Stimulated activated memory B cell treated with anti-CD40 and anti-IgM and Interleukin-4, amounts not matched to agents 10 μg/mL and 1 μg/mL and 100 μg/mL, for 72 hours (primary cell): ENCODE measurements around the gene PLOD1.
A peak's percentile ranks its signal among the peaks of the same experiment; 100 is the strongest.

Experiments used
- ATAC-seq: fragments of 150-1000 bp; cut with Tn5 transposase; 2 replicates; pipeline ENCODE4 v1.10.0; 2021
- H3K27ac Mint-ChIP-seq: one replicate; pipeline ENCODE4 v1.8.0; 2022; ENCODE audit warnings: mild to moderate bottlenecking, mixed read lengths
- H3K27me3 Mint-ChIP-seq: one replicate; pipeline ENCODE4 v1.8.0; 2022; ENCODE audit warnings: mixed read lengths
- H3K36me3 Mint-ChIP-seq: one replicate; pipeline ENCODE4 v1.8.0; 2022; ENCODE audit warnings: mixed read lengths
- H3K4me1 Mint-ChIP-seq: one replicate; pipeline ENCODE4 v1.8.0; 2022; ENCODE audit warnings: mixed read lengths
- H3K4me3 Mint-ChIP-seq: one replicate; pipeline ENCODE4 v1.8.0; 2022; ENCODE audit warnings: mild to moderate bottlenecking, moderate library complexity, mixed read lengths
- H3K9me3 Mint-ChIP-seq: one replicate; pipeline ENCODE4 v1.8.0; 2022; ENCODE audit warnings: mixed read lengths

PLOD1 gene

DNA sequence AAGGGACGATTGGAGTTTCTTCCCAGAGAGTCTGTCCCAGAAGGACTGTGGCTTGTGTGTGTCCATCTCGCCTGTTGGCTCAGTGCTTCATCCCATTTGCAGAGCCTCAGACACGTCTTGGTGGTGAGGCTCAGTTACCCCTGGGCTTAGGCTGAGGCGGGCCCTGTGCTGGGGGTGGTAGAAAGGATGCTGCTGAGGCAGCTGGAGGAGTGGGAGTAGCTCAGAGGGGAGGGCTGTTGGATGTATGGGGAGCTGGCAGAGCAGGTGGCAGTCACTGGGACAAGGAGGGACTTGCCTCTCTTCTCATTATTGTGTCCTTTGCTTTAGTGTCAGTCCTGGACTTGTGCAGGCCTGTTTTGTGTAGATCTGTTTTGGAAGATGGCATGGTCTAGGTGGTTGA, 77.5 kb downstream of the PLOD1 start:
- H3K36me3 Mint-ChIP-seq: peaks cover 55% of the 10 kb centered on the region

DNA sequence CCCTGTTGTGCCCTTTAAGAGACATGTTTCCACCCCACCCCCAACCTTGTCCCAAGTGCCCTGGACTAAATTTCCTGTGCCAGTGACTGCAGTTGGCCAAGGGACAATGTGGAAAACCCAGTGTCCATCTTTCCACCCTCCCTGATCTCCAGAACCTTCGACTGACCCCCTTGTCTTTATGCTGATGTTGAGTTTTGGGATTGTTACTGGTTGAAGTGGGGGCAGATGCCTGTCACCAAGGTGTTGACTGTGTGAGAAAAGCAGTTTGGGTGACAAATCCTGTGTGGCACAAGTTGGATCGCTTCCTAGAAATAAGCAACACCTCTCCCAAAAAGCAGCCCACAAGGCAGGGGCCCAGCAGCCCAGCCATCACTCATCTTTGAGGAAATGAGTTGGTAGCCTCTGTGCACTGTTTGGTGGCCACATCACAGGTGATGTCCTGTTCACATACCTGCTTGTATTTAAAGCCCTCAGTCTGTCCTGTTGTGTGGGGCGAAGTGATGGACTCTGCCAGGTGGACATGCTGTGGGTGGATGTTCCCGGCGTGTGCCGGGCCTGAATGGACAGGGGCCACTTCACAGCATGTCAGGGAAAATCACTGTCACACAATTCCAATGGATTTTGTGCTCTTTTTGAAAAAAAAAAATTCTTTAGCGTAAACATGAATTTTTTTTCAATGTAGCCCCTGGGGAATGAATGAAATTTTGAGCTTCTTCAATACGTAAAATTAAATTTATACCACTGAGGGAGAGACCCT, 78.2 kb downstream of the PLOD1 start:
- ATAC-seq: no peak
- H3K4me1 Mint-ChIP-seq: peaks cover 8% of the 10 kb centered on the region
- H3K27me3 Mint-ChIP-seq: no peaks in the 10 kb centered on the region
- no peaks in the 10 kb centered on the region for H3K9me3 Mint-ChIP-seq
- H3K36me3 Mint-ChIP-seq: peaks cover 48% of the 10 kb centered on the region
- H3K27ac Mint-ChIP-seq: peak overlapping the region; percentile 63
- H3K4me3 Mint-ChIP-seq: no peak overlapping the region

More for the DNA sequence above, 77.5 kb downstream of the PLOD1 start:
- Mint-ChIP-seq H3K4me3 (no peak overlapping the region), H3K27ac (peak overlapping the region; percentile 63), H3K27me3 (no peaks in the 10 kb centered on the region), H3K4me1 (peaks cover 8% of the 10 kb centered on the region), H3K9me3 (no peaks in the 10 kb centered on the region)
- no peak for ATAC-seq

DNA sequence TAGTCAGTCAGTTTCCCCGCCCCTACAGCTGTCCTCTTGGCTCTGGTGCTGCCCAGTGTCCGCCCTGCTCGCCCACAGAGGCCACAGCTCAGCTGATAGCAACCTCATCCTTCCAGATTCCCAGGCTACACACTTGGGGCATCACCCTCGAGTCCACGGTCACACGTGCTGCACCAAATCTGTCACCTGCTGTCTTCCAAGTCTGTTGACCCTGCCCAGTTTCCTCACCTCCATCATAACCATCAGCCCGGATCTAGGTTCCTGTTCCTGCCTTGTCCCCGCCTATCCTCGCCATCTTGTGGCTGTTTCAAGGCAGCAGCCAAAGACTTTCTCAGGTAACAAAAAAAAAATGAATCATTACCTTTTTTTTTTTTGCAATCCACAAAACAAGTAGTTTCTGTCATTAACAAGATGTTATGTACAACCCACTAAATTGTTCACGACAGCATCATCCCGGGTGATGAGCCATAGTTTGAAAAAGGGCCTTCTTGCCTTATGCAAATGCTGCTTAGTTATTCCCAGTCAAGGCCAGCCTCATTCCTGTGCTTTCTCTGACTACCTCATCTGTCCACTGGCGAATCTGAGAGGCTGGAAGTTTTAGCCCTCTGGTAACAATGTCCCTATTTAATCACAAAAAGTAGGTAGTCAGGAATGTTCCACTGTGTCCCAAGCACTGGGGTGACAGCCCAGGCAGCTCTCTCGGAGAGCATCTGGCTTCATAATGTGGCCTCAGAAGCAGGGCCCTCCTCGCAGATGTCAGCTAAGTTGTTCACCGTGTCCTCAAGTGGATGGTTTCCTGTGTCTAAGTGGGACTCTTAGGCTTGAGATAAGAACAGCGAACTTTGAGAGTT, 79.8 kb downstream of the PLOD1 start:
- H3K36me3 Mint-ChIP-seq: peaks cover 35% of the 10 kb centered on the region
- no peaks in the 10 kb centered on the region for H3K27me3 Mint-ChIP-seq
- H3K27ac Mint-ChIP-seq: peak overlapping the region; percentile 71
- no peak for ATAC-seq
- H3K4me1 Mint-ChIP-seq: peaks cover 8% of the 10 kb centered on the region
- no peak overlapping the region for H3K4me3 Mint-ChIP-seq
- no peaks in the 10 kb centered on the region for H3K9me3 Mint-ChIP-seq

DNA sequence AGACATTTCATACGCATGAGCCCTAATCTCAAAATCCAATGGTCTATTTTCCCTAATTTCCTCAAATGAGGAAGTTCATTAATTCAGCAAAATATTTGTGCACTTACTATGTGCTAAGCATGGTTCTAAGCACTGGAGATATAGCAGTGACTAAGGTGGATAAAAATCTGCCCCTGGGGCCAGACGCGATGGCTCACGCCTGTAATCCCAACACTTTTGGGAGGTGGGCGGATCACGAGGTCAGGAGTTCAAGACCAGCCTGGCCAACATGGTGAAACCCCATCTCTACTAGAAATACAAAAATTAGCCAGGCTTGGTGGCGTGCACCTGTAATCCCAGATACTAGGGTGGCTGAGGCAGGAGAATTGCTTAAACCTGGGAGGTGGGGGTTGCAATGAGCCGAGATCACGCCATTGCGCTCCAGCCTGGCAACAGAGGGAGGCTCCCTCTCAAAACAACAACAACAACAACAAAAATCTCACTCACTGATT, 80.5 kb downstream of the PLOD1 start:
- Mint-ChIP-seq H3K36me3 (peaks cover 29% of the 10 kb centered on the region), H3K27ac (peak overlapping the region; percentile 71), H3K9me3 (no peaks in the 10 kb centered on the region), H3K4me3 (no peak overlapping the region), H3K4me1 (peaks cover 11% of the 10 kb centered on the region), H3K27me3 (no peaks in the 10 kb centered on the region)
- ATAC-seq: no peak

DNA sequence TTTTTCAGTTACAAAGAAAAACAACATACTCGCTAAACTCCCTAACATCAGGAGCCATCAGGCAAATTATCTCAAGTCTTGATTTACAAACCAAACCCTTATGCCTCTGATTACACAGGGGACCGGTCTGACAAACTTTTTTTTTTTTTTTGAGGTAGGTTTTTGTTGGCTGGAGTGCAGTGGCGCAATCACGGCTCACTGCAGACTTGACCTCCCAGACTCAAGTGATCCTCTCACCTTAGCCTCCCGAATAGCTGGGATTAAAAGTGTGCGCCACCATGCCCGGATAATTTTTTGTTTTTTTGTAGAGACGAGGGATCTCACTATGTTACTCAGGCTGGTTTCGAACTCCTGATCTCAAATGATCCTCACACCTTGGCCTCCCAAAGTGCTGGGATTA, 81.0 kb downstream of the PLOD1 start:
- no peak overlapping the region for H3K4me3 Mint-ChIP-seq
- no peaks in the 10 kb centered on the region for H3K9me3 Mint-ChIP-seq
- no peak for ATAC-seq
- H3K27ac Mint-ChIP-seq: no peak overlapping the region
- H3K36me3 Mint-ChIP-seq: peaks cover 25% of the 10 kb centered on the region
- H3K27me3 Mint-ChIP-seq: no peaks in the 10 kb centered on the region
- H3K4me1 Mint-ChIP-seq: peaks cover 15% of the 10 kb centered on the region

DNA sequence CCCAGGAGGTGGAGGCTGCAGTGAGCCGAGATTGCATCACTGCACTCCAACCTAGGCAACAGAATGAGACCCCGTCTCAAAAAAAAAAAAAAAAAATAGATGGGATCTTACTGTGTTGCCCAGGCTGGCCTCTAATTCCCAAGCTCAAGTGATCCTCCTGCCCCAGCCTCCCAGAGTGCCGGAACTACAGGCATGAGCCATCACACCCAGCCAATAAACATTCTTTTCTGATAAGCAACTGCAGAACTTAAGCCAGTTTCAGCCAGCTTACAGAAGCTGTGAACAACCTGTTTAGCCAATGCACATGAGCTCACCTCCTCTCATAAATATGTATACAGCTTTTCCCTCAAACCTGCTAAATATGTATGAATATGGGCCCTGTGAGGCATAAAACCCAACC, 81.7 kb downstream of the PLOD1 start:
- no peak for ATAC-seq
- H3K4me1 Mint-ChIP-seq: peaks cover 19% of the 10 kb centered on the region
- H3K36me3 Mint-ChIP-seq: peaks cover 21% of the 10 kb centered on the region
- no peak overlapping the region for H3K27ac Mint-ChIP-seq
- H3K9me3 Mint-ChIP-seq: no peaks in the 10 kb centered on the region
- no peaks in the 10 kb centered on the region for H3K27me3 Mint-ChIP-seq
- no peak overlapping the region for H3K4me3 Mint-ChIP-seq

DNA sequence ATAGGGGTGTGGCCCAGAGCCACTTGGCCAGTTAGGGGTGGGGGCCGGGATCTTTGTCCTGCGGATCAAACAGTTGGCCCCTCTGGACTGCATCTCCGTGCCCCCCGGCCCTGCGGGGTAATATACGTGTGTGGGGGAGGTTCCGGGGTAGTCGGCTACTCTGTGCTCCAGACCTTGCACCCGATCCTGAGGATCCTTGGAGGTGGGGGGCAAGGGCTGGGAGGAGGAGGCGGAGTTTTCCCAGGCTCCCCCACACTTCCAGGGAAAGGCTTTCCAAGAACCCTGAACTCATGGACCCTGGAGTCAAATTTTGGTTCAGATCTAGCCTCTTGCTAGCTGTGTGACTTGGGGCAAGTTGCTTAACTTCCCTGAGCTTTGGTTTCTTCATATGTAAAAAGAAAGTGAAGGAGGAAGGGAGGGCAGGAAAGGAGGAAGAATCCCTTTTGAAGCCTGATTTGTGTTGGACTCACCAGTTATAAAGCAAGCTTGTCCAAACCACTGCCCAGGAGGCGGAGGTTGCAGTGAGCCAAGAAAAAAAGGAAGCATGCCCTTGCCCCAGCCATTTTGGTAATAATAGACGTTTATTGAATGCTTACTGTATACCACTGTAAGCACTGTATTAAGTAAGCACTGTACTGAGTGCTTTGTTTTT, 85.5 kb downstream of the PLOD1 start:
- Mint-ChIP-seq H3K36me3 (peaks cover 31% of the 10 kb centered on the region), H3K4me3 (peak overlapping the region; percentile 79), H3K27ac (peak overlapping the region; percentile 44), H3K27me3 (no peaks in the 10 kb centered on the region), H3K4me1 (peaks cover 17% of the 10 kb centered on the region), H3K9me3 (no peaks in the 10 kb centered on the region)
- peak; percentile 1 for ATAC-seq

DNA sequence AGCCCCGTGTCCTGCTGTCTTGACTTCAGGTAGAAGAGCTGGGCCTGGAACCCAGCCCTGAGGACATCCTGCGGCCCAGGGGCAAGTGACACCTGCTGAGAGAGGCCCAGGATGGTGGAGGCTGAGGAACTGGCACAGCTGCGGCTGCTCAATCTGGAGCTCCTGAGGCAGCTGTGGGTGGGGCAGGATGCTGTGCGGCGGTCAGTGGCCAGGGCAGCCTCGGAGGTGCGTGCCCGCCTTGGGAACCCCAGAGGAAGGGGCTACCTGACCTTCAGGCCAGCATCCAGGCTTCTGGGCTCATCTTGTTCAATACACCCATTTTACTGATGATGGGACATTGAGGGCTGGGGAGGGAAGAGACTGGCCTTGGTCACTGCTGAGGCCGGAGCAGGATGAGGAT, 87.1 kb downstream of the PLOD1 start:
- Mint-ChIP-seq H3K27ac (no peak overlapping the region), H3K4me1 (peaks cover 21% of the 10 kb centered on the region), H3K4me3 (no peak overlapping the region), H3K9me3 (no peaks in the 10 kb centered on the region), H3K27me3 (no peaks in the 10 kb centered on the region), H3K36me3 (peaks cover 45% of the 10 kb centered on the region)
- no peak for ATAC-seq

DNA sequence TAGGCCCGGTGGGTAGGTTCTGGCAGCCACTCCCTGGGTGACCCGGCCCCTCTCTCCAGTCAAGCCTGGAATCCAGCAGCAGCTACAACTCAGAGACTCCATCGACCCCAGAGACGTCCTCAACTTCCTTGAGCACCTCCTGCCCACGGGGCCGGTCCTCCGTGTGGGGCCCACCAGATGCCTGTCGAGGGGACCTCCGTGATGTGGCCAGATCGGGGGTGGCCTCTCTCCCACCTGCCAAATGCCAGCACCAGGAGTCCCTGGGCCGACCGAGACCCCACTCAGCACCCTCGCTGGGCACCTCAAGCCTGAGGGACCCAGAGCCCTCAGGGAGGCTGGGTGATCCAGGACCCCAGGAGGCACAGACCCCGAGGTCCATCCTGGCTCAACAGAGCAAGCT, 87.5 kb downstream of the PLOD1 start:
- Mint-ChIP-seq H3K4me1 (peaks cover 25% of the 10 kb centered on the region), H3K9me3 (no peaks in the 10 kb centered on the region), H3K27me3 (no peaks in the 10 kb centered on the region), H3K4me3 (no peak overlapping the region), H3K36me3 (peaks cover 50% of the 10 kb centered on the region), H3K27ac (no peak overlapping the region)
- ATAC-seq: no peak
